CD4-positive, alpha-beta T cell treated with Interleukin-6 at 100 ng/mL for 8 hours (primary cell): ENCODE measurements around the gene PLEKHG4B.
"Not testable (repeated sequence)": the region's sequence is repeated elsewhere in the genome, so short reads cannot be mapped to it uniquely, and the experiment has no call there.

ENCODE experiments used
- DNase-seq: peaks from one replicate; pipeline ENCODE4 v3.0.0-alpha.2; 2020; ENCODE audit warnings: mixed read lengths, low spot score

PLEKHG4B gene

DNA sequence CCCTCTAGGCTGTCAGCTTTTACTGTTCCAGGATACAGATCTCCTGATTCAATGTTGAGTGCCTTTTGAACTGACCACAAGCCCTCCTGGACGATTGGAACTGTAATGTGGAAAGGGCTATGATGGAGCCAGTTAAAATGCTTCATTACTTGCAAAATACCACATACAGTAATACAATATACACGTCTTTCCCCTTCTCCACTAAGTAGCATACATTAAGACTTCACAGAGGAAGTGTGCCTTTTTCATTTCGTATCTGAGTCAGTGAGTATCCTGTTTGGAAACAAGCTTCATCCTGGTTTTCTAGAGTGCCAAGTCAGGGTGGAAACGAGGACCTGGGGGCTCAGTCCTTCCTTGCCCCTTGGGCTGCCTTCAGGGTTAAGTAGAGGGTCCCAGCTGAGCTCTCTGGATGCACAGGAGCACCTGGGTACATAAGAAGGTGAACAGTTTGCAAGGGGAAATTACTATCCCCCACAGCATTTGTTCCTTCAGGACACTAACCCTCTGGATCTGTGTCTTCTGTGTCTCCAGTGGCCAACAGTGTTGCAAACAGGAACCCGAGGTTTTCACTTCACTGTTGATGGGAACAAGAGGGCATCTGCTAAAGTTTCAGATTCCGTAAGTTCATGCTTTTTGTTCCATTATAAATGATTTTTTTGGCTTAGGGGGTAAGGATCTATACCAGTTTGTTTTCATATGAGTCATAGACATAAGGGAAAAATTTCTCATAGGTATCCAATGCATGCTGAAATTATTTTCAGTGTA is 131.2 kb downstream of the PLEKHG4B start:
- DNase-seq: not testable (repeated sequence)

DNA sequence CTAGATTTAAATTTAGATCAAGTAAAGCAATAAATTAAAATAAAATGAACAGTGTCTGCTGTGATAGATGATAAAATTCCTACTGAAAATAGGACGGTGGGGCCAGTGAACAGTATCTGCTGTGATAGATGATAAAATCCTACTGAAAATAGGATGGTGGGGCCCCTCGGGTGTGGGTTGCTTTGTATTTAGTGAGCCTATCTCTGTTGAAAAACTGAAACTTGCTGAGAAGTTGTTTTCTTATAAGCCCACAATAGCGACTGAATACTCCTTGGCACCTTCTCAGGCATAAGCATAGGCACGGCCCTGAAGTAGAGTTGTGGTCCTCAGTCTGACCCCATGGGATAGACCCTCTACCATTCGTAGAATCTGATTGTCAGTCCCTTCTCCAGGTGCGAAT is 131.8 kb downstream of the PLEKHG4B start:
- no peak for DNase-seq

DNA sequence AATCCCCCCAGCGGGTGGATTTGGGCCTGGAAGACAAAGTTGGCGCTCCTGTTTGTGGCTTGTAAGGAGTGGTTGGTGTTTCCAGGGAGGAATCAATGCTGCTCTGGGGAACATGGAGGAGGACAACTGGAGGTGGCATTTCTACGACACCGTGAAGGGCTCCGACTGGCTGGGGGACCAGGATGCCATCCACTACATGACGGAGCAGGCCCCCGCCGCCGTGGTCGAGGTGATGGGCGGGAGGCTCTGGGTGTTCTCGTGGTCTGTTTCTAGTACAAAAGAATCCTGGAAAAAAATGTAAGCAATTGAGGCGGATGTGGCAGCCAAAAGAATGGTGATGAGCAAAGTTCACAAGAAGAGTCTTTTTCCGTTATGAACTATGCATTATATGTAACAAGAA is 133.4 kb downstream of the PLEKHG4B start:
- DNase-seq: no peak

DNA sequence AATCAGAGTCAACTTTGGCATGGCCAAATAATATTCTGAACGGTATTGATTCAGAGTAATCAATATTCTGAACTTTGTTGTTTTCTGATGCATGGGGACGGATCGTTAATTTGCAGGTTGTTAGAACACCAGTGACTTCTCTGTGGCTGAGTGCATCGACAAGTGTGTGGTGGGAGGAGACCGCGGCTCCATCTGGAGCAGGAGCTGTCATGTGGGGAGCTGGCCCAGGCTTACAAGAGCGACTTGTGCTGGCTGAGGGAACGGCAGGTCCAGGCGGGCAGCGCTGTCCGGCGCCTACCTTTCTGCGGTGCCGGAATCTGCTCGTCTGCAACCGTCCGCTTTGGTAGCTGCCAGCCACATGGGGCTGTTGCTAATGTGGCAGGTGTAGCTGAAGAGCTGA is 135.4 kb downstream of the PLEKHG4B start:
- DNase-seq: not testable (repeated sequence)

DNA sequence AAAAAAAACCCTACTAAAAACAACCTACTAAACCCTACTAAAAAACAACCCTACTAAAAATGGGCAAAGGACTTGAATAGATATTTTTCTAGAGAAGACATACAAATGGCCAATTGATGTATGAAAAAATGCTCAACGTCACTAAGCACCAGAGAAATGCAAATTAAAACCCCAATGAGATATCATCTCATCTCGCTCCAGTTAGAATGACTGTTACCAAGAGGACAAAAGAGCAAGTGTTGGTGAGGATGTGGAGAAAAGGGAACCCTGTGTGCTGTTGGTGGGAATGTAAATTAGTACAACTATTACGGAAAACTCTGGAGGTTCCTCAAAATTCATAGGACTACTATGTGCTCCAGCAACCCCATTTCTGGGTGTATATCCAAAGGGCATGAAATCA is 136.9 kb downstream of the PLEKHG4B start:
- DNase-seq: no peak

DNA sequence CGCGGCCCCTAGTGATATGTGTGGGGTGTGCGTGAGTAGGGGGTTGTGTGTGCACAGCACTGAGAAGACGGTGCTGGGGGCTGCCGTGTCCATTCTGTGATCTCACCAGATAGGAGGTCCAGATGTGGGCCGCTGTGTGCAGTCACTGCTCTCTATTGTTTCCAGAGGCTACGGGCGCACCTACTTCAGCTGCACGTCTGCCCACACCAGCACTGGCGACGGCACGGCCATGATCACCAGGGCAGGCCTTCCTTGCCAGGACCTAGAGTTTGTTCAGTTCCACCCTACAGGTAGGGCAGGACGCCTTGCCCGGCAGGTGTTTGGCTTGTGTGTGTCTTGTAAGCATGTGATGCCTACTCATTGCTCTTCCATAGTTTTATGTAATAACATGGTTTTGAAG is 138.7 kb downstream of the PLEKHG4B start:
- no peak for DNase-seq

DNA sequence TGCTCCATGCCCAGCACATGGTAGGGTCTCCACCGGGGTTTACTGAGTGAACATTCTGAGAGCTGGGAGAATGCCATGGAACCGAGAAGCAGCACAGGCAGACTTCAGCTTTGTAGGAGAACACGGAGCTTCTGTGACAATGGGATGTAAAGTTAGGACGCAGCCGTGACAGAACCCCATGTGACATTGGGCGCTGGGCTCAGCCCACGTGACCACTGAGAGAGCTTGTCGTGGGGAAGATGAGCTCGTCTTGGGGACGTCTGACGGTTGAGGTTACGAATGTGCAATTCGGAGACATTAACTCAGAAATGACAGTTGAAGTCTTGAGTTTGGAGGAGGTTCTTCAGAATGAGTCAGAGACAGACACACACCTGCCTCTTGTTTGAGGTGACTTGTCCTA is 139.7 kb downstream of the PLEKHG4B start:
- DNase-seq: no peak

DNA sequence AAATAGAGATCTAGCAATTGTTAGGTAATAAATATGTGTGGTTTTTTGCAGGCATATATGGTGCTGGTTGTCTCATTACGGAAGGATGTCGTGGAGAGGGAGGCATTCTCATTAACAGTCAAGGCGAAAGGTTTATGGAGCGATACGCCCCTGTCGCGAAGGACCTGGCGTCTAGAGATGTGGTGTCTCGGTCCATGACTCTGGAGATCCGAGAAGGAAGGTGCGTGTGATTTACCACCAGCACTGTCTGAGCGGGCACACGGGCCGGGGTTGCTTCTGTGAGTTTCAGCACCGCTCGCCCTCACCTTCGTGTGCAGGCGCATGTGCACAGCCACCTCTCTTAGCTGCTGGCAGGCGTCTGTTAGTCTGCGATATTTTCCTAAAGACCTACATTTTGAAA is 141.5 kb downstream of the PLEKHG4B start:
- not testable (repeated sequence) for DNase-seq

DNA sequence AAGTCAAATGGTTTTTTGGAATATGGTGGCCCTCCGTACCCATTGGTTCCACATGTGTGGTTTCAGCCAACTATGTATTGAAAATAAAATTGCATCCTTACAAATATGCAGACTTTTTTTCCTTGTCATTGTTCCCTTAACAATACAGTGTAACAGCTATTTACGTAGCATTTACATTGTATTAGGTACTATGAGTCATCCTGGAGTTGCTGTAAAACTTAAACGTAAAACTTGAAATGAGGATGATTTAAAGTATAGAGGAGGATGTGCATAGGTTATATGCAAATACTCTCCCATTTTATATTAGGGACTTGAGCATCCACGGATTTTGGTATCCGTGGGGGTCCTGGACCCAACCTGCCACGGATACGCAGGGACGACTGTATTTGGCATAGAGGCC is 142.5 kb downstream of the PLEKHG4B start:
- no peak for DNase-seq

DNA sequence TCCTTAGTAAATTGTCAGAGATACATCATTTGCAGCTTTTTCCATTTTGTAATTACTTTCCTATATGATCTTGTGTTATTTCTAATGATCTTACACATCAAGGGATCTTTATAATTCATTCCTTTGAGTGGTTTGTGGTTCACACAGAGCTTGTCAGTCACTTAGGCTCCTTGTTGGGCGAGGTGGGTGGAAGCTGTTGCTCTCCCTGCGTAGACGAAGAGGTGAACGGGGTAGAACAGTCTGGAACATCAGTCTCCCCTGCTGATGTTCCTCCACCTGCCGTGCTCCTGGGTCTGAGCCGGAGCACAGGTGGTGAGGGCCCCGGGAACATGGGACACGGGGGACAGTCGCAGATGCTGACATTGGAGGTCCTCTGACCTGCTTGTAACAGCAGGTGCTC is 143.6 kb downstream of the PLEKHG4B start:
- DNase-seq: not testable (repeated sequence)

DNA sequence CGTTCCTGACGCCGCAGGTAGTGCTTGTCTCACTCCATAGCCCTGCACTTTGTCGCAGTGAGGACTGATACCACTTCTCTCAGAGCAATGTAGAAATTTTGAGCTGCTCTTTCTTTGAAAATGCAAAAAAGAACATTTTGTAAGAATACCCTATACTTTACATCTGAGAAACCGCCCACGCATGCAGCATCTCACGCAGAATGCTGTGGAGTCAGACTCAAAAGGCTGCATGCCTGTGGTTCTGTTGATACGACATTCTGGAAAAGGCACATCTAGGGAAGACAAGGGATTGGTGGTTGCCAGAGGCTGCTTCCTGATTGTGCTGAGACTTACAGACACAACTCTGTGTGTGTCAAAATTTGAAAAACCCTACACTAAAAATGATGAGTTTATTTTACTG is 146.0 kb downstream of the PLEKHG4B start:
- DNase-seq: not testable (repeated sequence)
